Measurements from ENCODE around the gene RTL1. TPM values are rescaled to one million over a fixed set of nuclear protein-coding genes. Genes with fewer than 3 reads are reported as not detected.

RTL1 gene
- total RNA-seq, 1 experiment from 2014 or later = not detected

- DNase-seq (ENCODE audit: low spot score) = no peak
These were observed 21.2 kb downstream of the RTL1 start for GRCh38 chr14:100882026-100882967.

- no peak for DNase-seq (ENCODE audit: low spot score)
These were observed 22.1 kb downstream of the RTL1 start for GRCh38 chr14:100881211-100882025.

GRCh38 chr14:100880271-100881101 is 23.0 kb downstream of the RTL1 start:
- no peak for DNase-seq (ENCODE audit: low spot score)

GRCh38 chr14:100879782-100880181 is 23.7 kb downstream of the RTL1 start:
- DNase-seq (ENCODE audit: low spot score) = no peak

- no peak for DNase-seq (ENCODE audit: low spot score)
These were observed 24.3 kb downstream of the RTL1 start for GRCh38 chr14:100879194-100879593.

GRCh38 chr14:100878271-100879146 is 25.0 kb downstream of the RTL1 start:
- no peak for DNase-seq (ENCODE audit: low spot score)

- DNase-seq (ENCODE audit: low spot score) = no peak
These were observed 27.5 kb downstream of the RTL1 start for GRCh38 chr14:100875861-100876590.

- DNase-seq (ENCODE audit: low spot score) = no peak
These were observed 28.4 kb downstream of the RTL1 start for GRCh38 chr14:100875126-100875525.

- no peak for DNase-seq (ENCODE audit: low spot score)
These were observed 29.0 kb downstream of the RTL1 start for GRCh38 chr14:100874411-100875091.

GRCh38 chr14:100874051-100874410 is 29.5 kb downstream of the RTL1 start:
- DNase-seq (ENCODE audit: low spot score) = no peak

- no peak for DNase-seq (ENCODE audit: low spot score)
These were observed 30.4 kb downstream of the RTL1 start for GRCh38 chr14:100873096-100873482.

- no peak for DNase-seq (ENCODE audit: low spot score)
These were observed 31.0 kb downstream of the RTL1 start for GRCh38 chr14:100872259-100873095.

GRCh38 chr14:100871234-100872186 is 32.0 kb downstream of the RTL1 start:
- DNase-seq (ENCODE audit: low spot score) = peak; percentile 66

- DNase-seq (ENCODE audit: low spot score) = no peak
These were observed 34.7 kb downstream of the RTL1 start for GRCh38 chr14:100868621-100869370.

- no peak for DNase-seq (ENCODE audit: low spot score)
These were observed 35.7 kb downstream of the RTL1 start for GRCh38 chr14:100867631-100868315.

Measured in H4 (cell line).